BLaER1 treated with 17β-estradiol and CSF1 and Interleukin-3, amounts not matched to agents 10 nM and 100 nM (cell line): ENCODE measurements around the gene JAK1.

Experiments
- H3K27ac ChIP-seq, 11 experiments: shearing (Covaris generic); formaldehyde crosslinking; 2 replicates each; pipeline ENCODE4 v1.8.1; 2022
- H3K27me3 ChIP-seq, 11 experiments: shearing (Covaris generic); formaldehyde crosslinking; 2 replicates each; pipeline ENCODE4 v1.8.1; 2022
- H3K36me3 ChIP-seq, 11 experiments: shearing (Covaris generic); formaldehyde crosslinking; 2 replicates each; pipeline ENCODE4 v1.8.1; 2022
- H3K4me1 ChIP-seq, 10 experiments: shearing (Covaris generic); formaldehyde crosslinking; 2 replicates each; pipeline ENCODE4 v1.8.1; 2022
- H3K4me2 ChIP-seq, 11 experiments: shearing (Covaris generic); formaldehyde crosslinking; 2 replicates each; pipeline ENCODE4 v1.8.1; 2022
- H3K4me3 ChIP-seq, 10 experiments: shearing (Covaris generic); formaldehyde crosslinking; 2 replicates each; pipeline ENCODE4 v1.8.1; 2022
- H3K9ac ChIP-seq, 11 experiments: shearing (Covaris generic); formaldehyde crosslinking; 2 replicates each; pipeline ENCODE4 v1.8.1; 2022
- H3K9me3 ChIP-seq, 11 experiments: shearing (Covaris generic); formaldehyde crosslinking; replicated peaks in 1 of 11; 2 replicates each; pipeline ENCODE4 v1.8.1; 2022
- H4K20me1 ChIP-seq, 11 experiments: shearing (Covaris generic); formaldehyde crosslinking; 2 replicates each; pipeline ENCODE4 v1.8.1; 2022
- Cebpa-rat ChIP-seq, 11 experiments: shearing (Covaris generic); IDR thresholded peaks; 2 replicates each; pipeline ENCODE4 v1.8.1; 2022

Gene JAK1

DNA sequence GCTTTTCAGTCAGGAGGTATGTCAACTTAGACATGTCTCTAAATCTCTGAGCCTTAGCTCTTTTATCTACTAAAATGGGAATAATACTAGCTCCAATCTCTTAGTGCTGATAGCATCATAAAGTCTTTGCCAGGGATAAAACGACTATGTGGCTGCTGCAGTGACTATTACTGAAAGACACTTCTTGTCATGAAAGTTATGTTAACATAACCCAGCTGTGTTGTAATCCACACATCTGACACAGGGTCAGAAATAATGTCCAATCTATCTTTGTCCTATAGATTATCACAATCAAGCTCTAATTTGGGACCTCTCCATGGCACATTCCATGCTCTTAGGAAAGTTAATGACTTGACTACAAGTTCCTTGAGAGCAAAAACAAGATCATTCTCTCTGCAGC is 62.8 kb downstream of the JAK1 start:
- peaks cover 2 to 20% (median 10%) of the 10 kb centered on the region in 10 experiments for H3K4me1 ChIP-seq
- H3K4me2 ChIP-seq = no peak overlapping the region
- TF ChIP-seq Cebpa-rat (IDR thresholded peaks at IDR 0.05) = no peak

DNA sequence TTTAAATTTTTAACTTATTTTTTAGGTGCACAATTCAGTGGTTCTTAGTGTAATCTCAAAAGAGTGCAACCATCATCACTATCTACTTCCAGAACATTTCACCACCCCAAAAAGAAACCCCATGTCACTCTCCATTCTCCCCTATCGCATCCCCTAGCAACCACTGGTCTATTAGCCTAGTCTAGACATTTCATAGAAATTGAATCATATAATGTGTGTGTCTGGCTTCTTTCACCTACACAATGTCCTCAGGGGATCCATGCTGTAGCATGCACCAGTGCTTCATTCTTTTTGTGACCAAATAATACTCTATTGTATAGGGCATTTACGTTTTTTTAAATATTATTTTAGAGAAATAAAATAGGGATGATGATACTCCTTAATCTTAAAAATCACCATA is 64.7 kb downstream of the JAK1 start:
- H3K9ac ChIP-seq = no peak overlapping the region
- no peak overlapping the region for H3K4me3 ChIP-seq
- H3K4me1 ChIP-seq = peaks cover 19 to 37% (median 22%) of the 10 kb centered on the region in 10 experiments
- no peak overlapping the region for H3K27ac ChIP-seq
- no peak overlapping the region for H3K4me2 ChIP-seq
- H3K9me3 ChIP-seq = no peaks in the 10 kb centered on the region
- no peak for TF ChIP-seq Cebpa-rat (IDR thresholded peaks at IDR 0.05)
- H3K27me3 ChIP-seq = no peaks in the 10 kb centered on the region
- 0 out of 22 replicates have a peak, but pooled peaks cover 0 to 6% (median 0%) of the 10 kb centered on the region in 11 experiments for H3K36me3 ChIP-seq
- peaks cover 54 to 98% (median 83%) of the 10 kb centered on the region in 11 experiments; a peak in 21 of 22 replicates for H4K20me1 ChIP-seq

More for the DNA sequence above, 62.8 kb downstream of the JAK1 start:
- no peak overlapping the region for H3K27ac ChIP-seq
- 0 out of 22 replicates have a peak, but pooled peaks cover 0 to 6% (median 0%) of the 10 kb centered on the region in 11 experiments for H3K36me3 ChIP-seq
- no peak overlapping the region for H3K4me3 ChIP-seq
- H3K9ac ChIP-seq = no peak overlapping the region
- peaks cover 49 to 100% (median 85%) of the 10 kb centered on the region in 11 experiments for H4K20me1 ChIP-seq
- no peaks in the 10 kb centered on the region for H3K9me3 ChIP-seq
- no peaks in the 10 kb centered on the region for H3K27me3 ChIP-seq

DNA sequence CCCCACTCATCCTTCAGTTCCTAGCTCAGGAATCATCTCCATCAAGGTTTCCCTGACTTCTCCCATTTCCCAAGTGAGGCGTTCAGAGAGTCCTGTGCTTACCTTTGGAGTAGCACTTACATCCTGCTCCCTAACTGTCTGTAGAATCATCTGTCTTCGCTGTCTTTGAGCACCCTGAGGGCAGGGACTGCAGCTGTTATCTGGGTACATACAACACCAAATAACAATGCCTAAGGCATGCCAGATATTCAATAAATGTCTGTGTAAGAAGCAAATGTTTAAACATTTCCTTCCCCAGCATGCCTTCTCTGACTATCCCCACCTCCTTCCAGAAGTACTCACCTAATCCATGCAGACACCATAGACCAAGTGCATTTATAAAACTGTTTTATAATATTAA is 65.4 kb downstream of the JAK1 start:
- H3K9me3 ChIP-seq = no peaks in the 10 kb centered on the region
- no peak overlapping the region for H3K9ac ChIP-seq
- H4K20me1 ChIP-seq = peaks cover 50 to 98% (median 81%) of the 10 kb centered on the region in 11 experiments; a peak in 21 of 22 replicates
- no peak overlapping the region for H3K27ac ChIP-seq
- H3K4me1 ChIP-seq = peaks cover 26 to 44% (median 30%) of the 10 kb centered on the region in 10 experiments
- no peak for TF ChIP-seq Cebpa-rat (IDR thresholded peaks at IDR 0.05)
- H3K27me3 ChIP-seq = no peaks in the 10 kb centered on the region
- 0 out of 22 replicates have a peak, but pooled peaks cover 0 to 6% (median 0%) of the 10 kb centered on the region in 11 experiments for H3K36me3 ChIP-seq
- H3K4me2 ChIP-seq = no peak overlapping the region
- no peak overlapping the region for H3K4me3 ChIP-seq

DNA sequence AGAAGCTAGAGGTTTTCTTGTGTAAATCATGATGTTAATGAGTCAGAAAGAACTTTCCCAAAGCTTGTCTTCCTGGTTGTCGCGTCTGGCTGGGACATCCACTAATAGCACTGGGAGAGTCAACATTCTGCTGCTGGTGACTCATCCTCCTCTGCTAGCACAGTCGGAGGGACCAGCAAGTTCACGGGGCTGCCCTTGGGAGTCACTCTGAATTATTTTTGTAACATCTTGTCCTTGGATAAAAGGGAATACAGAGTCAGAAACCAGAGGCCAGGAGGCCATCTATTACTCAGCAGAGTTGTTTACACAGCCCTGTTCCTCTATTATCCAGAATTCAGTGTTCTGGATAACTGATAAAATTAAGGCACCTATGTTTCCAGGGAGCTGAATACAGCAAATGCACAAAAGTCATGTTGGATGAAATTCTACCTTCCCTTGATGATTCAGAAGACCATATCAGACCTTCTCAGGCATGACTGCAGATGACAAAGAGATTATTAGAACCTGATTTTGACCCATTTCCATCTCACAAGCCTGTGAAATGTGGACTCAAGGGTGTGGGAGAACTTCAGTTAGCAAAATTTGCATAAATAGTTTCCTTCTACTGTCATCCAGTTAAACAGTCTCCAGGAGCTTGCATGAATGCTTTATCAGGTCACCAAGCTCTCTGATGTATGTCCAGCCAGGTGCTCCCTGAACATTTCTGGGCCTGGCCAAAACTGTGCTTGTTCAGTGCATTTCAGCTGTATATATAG is 68.1 kb downstream of the JAK1 start:
- peak overlapping the region in 6 of 11 experiments; percentile 6 to 38 (median 19); a peak in 4 of 22 replicates for H3K9ac ChIP-seq
- peaks cover 47 to 71% (median 54%) of the 10 kb centered on the region in 10 experiments for H3K4me1 ChIP-seq
- peak overlapping the region in 10 of 11 experiments; percentile 49 to 68 (median 59); a peak in 20 of 22 replicates for H3K27ac ChIP-seq
- no peak overlapping the region for H3K4me3 ChIP-seq
- peaks cover 47 to 98% (median 80%) of the 10 kb centered on the region in 11 experiments; a peak in 19 of 22 replicates for H4K20me1 ChIP-seq
- no peak for TF ChIP-seq Cebpa-rat (IDR thresholded peaks at IDR 0.05)
- H3K4me2 ChIP-seq = peak overlapping the region; percentile 39 to 76 (median 64)
- H3K27me3 ChIP-seq = no peaks in the 10 kb centered on the region
- H3K36me3 ChIP-seq = 0 out of 22 replicates have a peak, but pooled peaks cover 0 to 6% (median 0%) of the 10 kb centered on the region in 11 experiments
- H3K9me3 ChIP-seq = no peaks in the 10 kb centered on the region

DNA sequence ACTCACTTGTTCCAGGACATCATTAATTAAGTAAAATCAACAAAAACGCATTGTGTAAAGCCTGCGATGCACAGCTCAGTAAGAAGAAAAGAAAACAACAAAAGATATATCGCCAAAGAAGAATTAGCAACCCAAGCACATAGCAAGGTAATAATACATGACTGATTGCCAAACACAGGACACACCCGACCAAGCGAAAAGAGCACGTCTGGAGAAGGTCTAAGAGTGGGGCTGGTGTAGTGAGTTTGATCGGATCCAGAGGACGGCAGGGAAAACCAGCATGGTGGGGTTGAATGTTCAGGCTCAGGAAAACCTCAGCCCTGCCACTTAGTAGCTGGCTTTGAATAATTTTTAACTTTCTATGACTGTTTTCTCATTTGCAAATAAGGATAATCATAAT is 69.8 kb downstream of the JAK1 start:
- Histone ChIP-seq H3K27ac (peak overlapping the region in 9 of 11 experiments; percentile 29 to 89 (median 79); a peak in 17 of 22 replicates), H3K36me3 (0 out of 22 replicates have a peak, but pooled peaks cover 0 to 6% (median 0%) of the 10 kb centered on the region in 11 experiments), H3K4me1 (peaks cover 59 to 77% (median 70%) of the 10 kb centered on the region in 10 experiments), H3K9ac (peak overlapping the region in 2 of 11 experiments; percentile 11 to 43; a peak in 3 of 22 replicates), H3K27me3 (no peaks in the 10 kb centered on the region), H3K4me2 (peak overlapping the region in 10 of 11 experiments; percentile 28 to 65 (median 51); a peak in 18 of 22 replicates), H4K20me1 (peaks cover 51 to 98% (median 81%) of the 10 kb centered on the region in 11 experiments; a peak in 19 of 22 replicates), H3K4me3 (no peak overlapping the region), H3K9me3 (no peaks in the 10 kb centered on the region)
- no peak for TF ChIP-seq Cebpa-rat (IDR thresholded peaks at IDR 0.05)

DNA sequence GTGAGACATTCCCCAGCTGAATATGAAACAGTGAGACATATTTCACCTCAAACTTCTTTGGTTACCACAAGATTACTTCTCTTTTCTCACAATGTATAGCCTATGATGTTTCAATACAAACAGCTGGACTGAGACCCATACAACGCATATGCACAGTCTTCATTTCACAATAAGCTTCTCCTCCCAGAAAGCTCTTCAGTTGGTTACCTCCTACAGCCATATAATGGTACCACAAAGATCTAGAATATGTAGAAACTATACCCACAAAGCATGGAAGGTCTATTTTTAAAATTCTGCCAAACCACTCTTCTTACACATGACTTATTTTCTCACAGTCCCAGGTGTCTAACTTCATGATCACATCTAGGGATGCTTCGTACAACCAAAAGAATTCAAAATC is 70.8 kb downstream of the JAK1 start:
- Histone ChIP-seq H4K20me1 (peaks cover 53 to 98% (median 81%) of the 10 kb centered on the region in 11 experiments; a peak in 18 of 22 replicates), H3K9me3 (no peaks in the 10 kb centered on the region), H3K36me3 (no peaks in the 10 kb centered on the region), H3K4me3 (no peak overlapping the region), H3K4me2 (peak overlapping the region; percentile 33 to 65 (median 47); a peak in 21 of 22 replicates), H3K27me3 (no peaks in the 10 kb centered on the region), H3K27ac (peak overlapping the region in 9 of 11 experiments; percentile 29 to 89 (median 79); a peak in 17 of 22 replicates), H3K9ac (peak overlapping the region in 8 of 11 experiments; percentile 28 to 68 (median 46); a peak in 11 of 22 replicates), H3K4me1 (peaks cover 64 to 86% (median 78%) of the 10 kb centered on the region in 10 experiments)
- TF ChIP-seq Cebpa-rat (IDR thresholded peaks at IDR 0.05) = peak in 6 of 11 experiments; percentile 28 to 94 (median 70); a peak in 7 of 22 replicates

DNA sequence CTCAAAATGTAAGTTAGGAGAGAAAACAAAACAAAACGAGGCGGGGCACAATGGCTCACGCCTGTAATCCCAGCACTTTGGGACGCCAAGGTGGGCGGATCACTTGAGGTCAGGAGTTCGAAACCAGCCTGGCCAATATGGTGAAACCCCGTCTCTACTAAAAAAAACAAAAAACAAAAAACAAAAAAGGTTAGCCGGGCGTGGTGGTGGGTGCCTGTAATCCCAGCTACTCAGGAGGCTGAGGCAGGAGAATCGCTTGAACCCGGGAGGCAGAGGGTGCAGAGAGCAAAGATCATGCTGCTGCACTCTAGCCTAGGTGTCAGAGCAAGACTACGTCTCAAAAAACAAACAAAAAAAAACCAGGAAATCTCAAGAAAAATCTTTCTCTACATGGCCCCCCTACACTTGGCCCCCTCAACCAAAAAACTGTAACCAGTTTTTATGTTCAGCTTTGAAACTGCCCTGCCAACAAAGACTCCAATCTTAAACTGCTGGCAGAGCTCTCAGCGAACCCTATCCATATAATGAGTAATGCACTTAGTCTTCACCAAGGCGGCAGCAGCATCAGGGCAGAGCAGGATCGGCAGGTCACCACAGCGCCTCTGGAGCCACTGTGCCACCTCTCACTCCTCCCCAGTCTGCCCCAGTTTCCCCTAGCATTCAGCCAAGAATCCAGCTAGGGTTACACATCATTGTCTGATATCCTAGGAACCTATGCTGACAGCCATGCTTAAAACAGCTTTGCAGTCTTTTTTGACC is 71.7 kb downstream of the JAK1 start:
- no peaks in the 10 kb centered on the region for H3K27me3 ChIP-seq
- peaks cover 53 to 98% (median 81%) of the 10 kb centered on the region in 11 experiments; a peak in 18 of 22 replicates for H4K20me1 ChIP-seq
- peaks cover 64 to 93% (median 80%) of the 10 kb centered on the region in 10 experiments for H3K4me1 ChIP-seq
- H3K9ac ChIP-seq = peak overlapping the region in 8 of 11 experiments; percentile 41 to 68 (median 52); a peak in 14 of 22 replicates
- H3K27ac ChIP-seq = peak overlapping the region in 9 of 11 experiments; percentile 29 to 89 (median 79); a peak in 17 of 22 replicates
- H3K36me3 ChIP-seq = no peaks in the 10 kb centered on the region
- H3K4me3 ChIP-seq = no peak overlapping the region
- peak overlapping the region; percentile 8 to 65 (median 49); a peak in 21 of 22 replicates for H3K4me2 ChIP-seq
- no peak for TF ChIP-seq Cebpa-rat (IDR thresholded peaks at IDR 0.05)
- no peaks in the 10 kb centered on the region for H3K9me3 ChIP-seq

DNA sequence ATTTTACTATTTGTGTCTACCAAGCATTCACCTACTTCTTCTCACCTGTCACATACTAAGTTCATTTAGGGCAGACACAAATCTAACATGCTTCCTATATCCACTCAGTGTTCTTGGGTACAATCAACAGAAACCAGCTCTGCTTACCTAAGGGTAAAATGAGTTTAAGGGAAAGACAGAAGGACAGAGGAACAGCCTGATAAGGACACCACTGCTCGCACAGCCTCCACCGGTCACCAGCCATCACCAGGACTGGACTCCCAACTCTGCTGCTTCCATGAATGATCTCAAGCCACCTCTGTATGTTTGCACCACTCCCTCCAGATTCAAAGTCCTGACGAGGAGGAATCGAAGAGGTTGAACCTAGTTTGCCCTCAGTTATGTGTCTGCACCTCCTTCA is 72.4 kb downstream of the JAK1 start:
- H3K4me3 ChIP-seq = no peak overlapping the region
- H3K27me3 ChIP-seq = no peaks in the 10 kb centered on the region
- H3K4me1 ChIP-seq = peaks cover 64 to 95% (median 78%) of the 10 kb centered on the region in 10 experiments
- peak overlapping the region in 9 of 11 experiments; percentile 29 to 89 (median 79); a peak in 16 of 22 replicates for H3K27ac ChIP-seq
- TF ChIP-seq Cebpa-rat (IDR thresholded peaks at IDR 0.05) = no peak
- H4K20me1 ChIP-seq = peaks cover 52 to 98% (median 77%) of the 10 kb centered on the region in 11 experiments; a peak in 18 of 22 replicates
- no peaks in the 10 kb centered on the region for H3K9me3 ChIP-seq
- H3K36me3 ChIP-seq = no peaks in the 10 kb centered on the region
- H3K4me2 ChIP-seq = peak overlapping the region in 7 of 11 experiments; percentile 25 to 65 (median 55); a peak in 8 of 22 replicates
- H3K9ac ChIP-seq = no peak overlapping the region
